ENCODE measurements around the gene CFAP99.

CFAP99 gene

DNA sequence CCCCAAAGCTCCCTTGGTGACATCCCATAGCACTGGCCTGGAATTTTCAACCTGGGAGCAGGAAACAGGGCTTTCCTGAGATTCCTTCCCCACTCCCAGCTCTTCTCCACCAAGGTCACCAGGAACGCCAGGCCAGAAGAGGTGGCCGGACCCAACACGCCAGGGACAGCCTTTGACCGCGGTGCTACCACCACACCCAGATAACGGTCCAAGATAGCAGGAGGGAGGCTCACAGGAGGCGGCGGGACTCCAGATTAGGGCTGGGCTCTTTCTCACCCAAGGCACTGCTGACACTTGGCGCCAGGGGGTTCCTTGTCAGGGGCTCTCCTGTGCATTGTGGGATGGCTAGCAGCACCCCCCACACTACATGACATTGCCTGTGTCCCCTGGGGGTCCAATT, 23.2 kb upstream of the CFAP99 start:
- TF ChIP-seq JUND (IDR thresholded peaks at IDR 0.05; ENCODE audit: low read depth) = no peak
- in situ Hi-C loops (cut with HindIII; ENCODE audit: low pct_unique_long_range_greater_than_20kb, low sequenced_read_pairs) = no loop called here

DNA sequence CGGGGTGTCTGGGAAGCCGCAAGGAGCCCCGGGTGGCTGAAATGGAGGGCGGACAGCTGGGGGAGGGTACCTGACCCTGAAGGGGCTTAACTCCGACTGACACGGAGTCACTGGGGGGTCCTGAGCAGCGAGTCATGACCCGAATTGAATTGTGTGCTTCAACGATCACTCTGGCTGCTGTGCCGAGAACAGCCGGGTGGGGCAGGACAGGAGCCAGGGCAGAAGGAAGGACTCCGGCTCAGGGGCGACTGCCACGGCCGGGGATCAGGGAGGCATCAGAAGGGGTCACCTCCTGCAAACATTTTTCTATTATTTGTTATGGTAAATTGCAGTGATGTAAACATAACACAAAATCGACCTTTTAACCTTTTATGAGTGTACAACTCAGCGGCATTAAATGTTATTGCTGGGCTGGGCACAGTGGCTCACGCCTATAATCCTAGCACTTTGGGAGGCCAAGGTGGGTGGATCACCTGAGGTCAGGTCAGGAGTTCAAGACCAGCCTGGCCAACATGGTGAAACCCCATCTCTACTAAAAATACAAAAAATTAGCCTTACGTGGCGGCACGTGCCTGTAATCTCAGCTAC, 21.9 kb upstream of the CFAP99 start:
- no peak for DNase-seq (ENCODE audit: low read depth in 1 of 2, low spot score in 1 of 2)
- in situ Hi-C loops (cut with HindIII; ENCODE audit: low pct_unique_long_range_greater_than_20kb, low sequenced_read_pairs) = no loop called here
- no peak for TF ChIP-seq JUND (IDR thresholded peaks at IDR 0.05; ENCODE audit: low read depth)

More for the DNA sequence above, 23.2 kb upstream of the CFAP99 start:
- DNase-seq (ENCODE audit: low read depth in 1 of 2, low spot score in 1 of 2) = no peak

DNA sequence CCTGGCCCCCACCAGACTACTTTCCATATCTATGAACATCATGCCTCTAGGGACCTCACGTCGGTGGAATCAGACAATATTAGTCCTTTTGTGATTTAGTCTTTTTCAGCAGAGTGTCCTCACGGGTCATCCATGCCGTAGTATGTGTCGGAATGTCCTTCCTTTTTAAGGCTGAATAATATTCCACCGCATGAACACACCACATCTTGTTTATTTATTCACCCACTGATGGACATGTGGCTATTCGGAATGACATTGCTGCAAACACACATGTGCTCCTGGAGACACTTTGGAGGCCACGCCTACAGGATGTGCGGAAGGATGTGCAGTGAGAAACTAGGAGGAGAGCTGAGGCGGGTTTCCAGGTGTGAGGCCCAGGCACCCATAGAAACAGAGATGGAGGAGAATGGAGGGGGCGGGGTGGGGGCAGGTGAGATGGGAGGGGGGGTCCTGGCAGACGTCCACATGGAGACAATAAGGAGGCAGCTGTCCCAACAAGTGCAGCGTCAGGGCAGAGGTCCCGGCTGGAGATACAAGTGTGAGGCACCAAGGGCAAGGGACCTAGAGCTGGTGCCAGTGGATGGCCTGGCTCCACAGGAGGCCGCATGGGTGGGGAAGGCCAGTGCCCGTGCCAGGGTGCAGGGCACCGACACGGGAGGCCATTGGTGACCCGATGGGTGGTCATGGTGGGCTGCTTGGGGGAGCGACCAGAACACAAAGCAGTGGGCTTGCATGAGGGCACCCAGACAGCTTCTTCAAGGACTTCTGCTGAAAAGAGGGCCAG, 21.0 kb upstream of the CFAP99 start:
- in situ Hi-C loops (cut with HindIII; ENCODE audit: low pct_unique_long_range_greater_than_20kb, low sequenced_read_pairs) = no loop called here
- no peak for TF ChIP-seq JUND (IDR thresholded peaks at IDR 0.05; ENCODE audit: low read depth)
- no peak for DNase-seq (ENCODE audit: low read depth in 1 of 2, low spot score in 1 of 2)

DNA sequence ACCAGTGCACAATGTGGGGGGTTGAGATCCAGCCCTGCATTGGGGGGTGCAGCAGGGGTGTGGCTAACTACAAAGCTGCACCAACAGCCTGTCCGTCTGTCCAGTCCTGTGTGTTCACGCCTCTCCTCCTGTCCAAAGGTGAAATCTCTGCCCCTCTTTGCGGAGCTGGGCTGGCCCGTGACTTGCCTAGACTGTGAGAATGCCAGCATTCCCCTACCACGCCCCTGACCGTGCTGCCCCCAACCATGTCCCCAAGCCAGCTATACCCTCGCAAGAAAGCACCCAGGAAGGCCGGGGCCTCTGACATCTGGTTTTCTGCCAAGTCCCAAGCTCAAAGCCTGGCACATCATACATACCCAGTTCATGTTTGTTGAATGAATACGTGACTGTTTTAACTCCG, 19.5 kb upstream of the CFAP99 start:
- in situ Hi-C loops (cut with HindIII; ENCODE audit: low pct_unique_long_range_greater_than_20kb, low sequenced_read_pairs) = no loop called here
- DNase-seq (ENCODE audit: low read depth in 1 of 2, low spot score in 1 of 2) = no peak
- no peak for TF ChIP-seq JUND (IDR thresholded peaks at IDR 0.05; ENCODE audit: low read depth)

DNA sequence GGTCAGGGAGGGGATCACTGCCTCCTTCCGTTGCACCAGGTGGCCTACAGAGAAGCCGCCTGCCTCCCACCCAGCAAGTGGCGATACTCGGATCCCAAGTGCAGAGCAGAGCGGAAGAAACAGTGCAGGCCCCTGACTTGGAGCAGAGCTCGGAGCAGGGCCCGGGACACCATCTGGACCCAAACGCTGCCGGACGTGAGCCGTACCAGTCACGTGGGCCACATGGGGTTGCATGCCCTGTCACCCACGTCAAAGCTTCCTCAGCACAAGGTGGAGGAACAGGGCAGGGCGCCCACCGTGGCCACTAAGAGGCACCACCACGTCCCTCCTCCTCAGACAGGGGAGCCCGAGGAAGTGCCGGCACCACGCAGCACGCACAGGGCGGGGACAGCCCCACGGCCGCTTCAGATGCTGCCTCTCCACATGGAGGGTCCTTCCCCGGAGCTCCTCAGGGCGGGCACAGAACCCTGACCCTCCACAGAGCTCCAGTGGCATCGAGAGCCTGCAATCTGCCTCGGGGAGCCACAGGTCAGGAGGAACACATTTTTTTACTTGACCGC, 19.0 kb upstream of the CFAP99 start:
- no peak for DNase-seq (ENCODE audit: low read depth in 1 of 2, low spot score in 1 of 2)
- in situ Hi-C loops (cut with HindIII; ENCODE audit: low pct_unique_long_range_greater_than_20kb, low sequenced_read_pairs) = no loop called here
- TF ChIP-seq JUND (IDR thresholded peaks at IDR 0.05; ENCODE audit: low read depth) = no peak

DNA sequence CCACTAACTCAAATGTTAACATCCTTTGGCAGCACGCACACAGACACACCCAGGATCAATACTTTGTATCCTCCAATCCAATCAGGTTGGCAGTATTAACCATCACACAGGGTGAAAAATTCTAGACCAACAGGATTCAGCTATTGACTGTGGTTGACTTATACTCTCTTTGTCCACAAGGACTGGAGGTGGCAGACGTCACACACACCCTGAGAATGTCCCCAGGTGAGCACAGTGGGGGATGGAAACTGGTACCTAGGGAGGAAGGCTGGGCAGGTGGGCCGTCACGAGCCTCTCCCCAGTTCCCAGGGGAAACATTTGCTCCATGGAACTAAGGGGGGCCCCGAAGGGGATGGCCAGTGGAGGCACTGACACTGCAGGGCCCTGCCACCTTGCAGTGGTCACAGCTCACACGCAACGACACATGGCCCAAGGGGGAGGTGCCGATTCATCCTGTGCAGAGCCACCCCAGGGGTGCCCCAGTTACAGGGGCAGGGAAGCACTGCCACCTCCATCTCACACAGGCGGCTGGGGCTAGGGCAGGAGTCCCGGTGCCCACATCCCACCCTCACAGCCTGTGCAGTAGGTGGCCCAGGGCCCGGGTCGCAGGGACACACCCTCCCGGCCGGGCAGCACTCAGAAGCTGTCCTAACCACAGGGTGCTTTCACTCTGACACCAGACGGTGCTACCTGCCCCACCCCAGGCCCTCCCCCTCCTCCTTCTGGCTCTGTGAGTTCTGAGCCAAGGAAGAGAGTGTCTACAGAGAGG, 17.7 kb upstream of the CFAP99 start:
- TF ChIP-seq JUND (IDR thresholded peaks at IDR 0.05; ENCODE audit: low read depth) = no peak
- in situ Hi-C loops (cut with HindIII; ENCODE audit: low pct_unique_long_range_greater_than_20kb, low sequenced_read_pairs) = no loop called here
- DNase-seq (ENCODE audit: low read depth in 1 of 2, low spot score in 1 of 2) = peak in 1 of 2 experiments; percentile 71

DNA sequence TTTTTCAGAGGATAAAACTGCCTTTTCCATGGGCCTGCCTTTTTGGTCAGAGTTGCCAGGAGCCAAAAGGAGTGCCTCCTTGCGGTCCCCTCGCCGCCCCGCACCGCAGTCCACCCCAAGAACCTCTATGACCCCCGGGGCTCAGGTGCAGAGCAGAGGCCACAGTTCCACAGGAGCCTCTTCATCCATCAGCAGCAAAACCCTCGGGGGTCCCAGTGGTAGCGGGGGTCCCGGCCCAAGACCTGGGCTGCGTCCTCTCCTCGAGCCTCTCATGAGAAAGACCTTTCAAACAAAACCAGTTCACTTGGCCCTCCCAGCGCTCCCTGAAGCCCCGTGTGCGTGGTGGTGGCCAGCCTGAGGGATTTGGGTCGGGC, 17.2 kb upstream of the CFAP99 start:
- no peak for TF ChIP-seq JUND (IDR thresholded peaks at IDR 0.05; ENCODE audit: low read depth)
- DNase-seq (ENCODE audit: low read depth in 1 of 2, low spot score in 1 of 2) = no peak
- in situ Hi-C loops (cut with HindIII; ENCODE audit: low pct_unique_long_range_greater_than_20kb, low sequenced_read_pairs) = no loop called here

DNA sequence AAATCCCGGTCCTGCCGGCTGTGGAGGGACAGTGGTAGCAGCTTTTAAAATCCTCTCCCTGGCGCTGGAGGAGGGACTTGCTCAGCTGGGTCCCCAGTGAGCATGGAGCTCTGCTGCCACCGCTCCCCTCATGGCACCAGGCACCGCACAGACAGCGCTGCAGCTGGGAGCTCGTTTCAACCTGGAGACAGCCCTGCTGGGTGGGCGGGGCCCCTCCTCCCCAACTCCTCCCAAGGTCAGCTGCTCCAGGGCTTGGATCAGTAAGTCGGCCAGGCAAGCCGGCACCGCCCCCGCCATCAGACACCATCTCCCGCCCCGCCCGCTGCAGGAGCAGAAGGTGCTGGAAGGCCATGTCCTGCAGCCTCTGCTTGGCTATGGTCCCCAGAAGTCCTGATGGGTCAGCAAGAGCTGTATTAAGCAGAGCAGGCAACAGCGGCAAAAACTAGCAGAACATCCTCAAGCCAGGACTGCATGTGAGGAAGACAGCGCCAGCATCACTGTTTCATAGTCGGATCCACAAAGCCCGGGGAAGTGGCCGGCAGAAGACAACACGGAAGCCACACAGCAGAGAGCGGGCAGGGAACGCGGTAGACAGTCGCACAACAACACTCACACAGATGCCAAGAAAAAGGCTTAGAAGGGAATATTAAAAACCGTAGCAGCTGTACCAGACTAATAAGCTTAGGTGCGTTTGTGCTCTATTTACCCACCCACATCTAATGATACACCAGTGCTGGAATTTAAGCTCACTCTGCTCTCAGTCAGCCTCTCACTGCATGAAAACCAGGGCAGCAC, 16.5 kb upstream of the CFAP99 start:
- TF ChIP-seq JUND (IDR thresholded peaks at IDR 0.05; ENCODE audit: low read depth) = no peak
- DNase-seq (ENCODE audit: low read depth in 1 of 2, low spot score in 1 of 2) = peak; percentile 88 to 95
- in situ Hi-C loops (cut with HindIII; ENCODE audit: low pct_unique_long_range_greater_than_20kb, low sequenced_read_pairs) = no loop called here

DNA sequence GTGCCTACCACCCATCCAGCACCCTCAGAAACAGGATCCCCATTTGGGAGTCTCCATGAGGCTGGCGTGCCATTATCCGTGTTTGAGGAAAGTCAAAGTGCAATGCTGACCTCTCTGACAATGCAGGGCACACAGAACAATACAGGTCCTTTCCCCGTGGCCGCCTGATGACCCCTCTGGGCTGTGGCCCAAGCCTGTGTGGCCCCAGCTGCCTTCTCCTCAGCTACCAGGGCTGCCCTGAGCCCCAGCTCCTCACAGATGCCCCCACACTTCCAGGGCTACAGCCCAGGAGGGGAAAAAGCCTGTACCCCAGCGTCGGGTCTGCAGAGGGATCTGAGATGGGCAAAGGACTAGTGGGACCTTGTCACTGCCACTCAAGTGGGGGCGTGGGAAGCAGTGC, 15.8 kb upstream of the CFAP99 start:
- in situ Hi-C loops (cut with HindIII; ENCODE audit: low pct_unique_long_range_greater_than_20kb, low sequenced_read_pairs) = no loop called here
- DNase-seq (ENCODE audit: low read depth in 1 of 2, low spot score in 1 of 2) = no peak
- TF ChIP-seq JUND (IDR thresholded peaks at IDR 0.05; ENCODE audit: low read depth) = no peak

DNA sequence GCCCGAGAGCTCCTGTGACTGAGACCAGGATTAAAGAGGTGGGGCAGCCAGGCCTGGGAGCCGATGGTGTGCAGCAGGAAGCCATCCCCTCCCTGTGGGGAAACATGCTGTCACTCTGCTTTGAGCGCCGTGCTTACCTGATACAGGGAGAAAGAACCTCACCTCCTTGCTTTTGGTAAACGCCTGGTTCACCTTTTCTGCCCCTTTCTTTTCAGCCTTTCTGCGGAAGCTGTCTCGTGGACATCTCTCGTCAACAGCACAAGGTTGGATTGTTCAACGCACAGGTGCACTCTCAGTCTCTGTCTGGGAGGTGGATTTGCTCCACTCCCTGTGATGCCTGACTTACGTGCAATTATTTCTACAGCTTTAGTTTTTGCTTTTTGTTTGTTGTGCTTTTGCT, 12.3 kb upstream of the CFAP99 start:
- TF ChIP-seq JUND (IDR thresholded peaks at IDR 0.05; ENCODE audit: low read depth) = no peak
- in situ Hi-C loops (cut with HindIII; ENCODE audit: low pct_unique_long_range_greater_than_20kb, low sequenced_read_pairs) = no loop called here
- no peak for DNase-seq (ENCODE audit: low read depth in 1 of 2, low spot score in 1 of 2)

DNA sequence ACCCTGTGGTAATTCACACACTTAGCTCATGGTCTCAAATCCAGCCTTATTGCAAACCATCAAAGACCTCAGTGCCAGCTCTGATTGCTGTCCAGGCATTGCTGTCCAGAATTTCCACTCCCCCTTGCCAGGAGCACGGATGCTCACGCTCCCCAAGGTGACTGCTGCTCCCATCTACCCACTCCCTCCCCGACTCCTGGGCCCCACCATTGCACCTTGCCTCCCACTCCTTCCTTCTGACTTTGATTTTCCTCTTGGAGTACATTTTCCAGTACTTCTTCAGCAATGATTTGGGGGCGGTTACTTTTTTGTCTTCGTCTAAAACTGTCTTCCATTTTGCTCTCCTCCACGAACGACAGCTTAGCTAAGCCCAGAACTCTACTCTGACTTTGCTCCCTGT, 11.8 kb upstream of the CFAP99 start:
- DNase-seq (ENCODE audit: low read depth in 1 of 2, low spot score in 1 of 2) = no peak
- no peak for TF ChIP-seq JUND (IDR thresholded peaks at IDR 0.05; ENCODE audit: low read depth)
- in situ Hi-C loops (cut with HindIII; ENCODE audit: low pct_unique_long_range_greater_than_20kb, low sequenced_read_pairs) = no loop called here

DNA sequence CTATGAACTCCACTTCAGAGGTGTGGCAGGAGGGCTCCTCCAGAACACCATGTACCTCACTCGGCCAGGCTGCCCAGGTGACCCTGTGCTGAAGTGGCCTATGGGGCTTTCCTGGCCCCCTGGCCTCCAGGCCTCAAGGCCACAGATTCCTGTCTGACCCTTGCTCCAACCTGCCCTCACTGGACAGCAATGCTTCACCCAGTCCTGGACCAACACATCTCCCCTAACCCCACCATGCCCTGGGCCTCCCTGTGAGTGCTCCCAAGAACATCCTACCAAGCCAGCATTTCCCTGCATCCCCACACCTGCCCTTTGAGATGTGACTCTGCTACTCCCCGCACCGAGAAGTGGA, 10.8 kb upstream of the CFAP99 start:
- no peak for DNase-seq (ENCODE audit: low read depth in 1 of 2, low spot score in 1 of 2)
- in situ Hi-C loops (cut with HindIII; ENCODE audit: low pct_unique_long_range_greater_than_20kb, low sequenced_read_pairs) = no loop called here
- no peak for TF ChIP-seq JUND (IDR thresholded peaks at IDR 0.05; ENCODE audit: low read depth)

Data from T47D (cell line).